SU-DHL-6 (cell line): ENCODE measurements around the gene ELMO3.

Experiments
- H2AFZ ChIP-seq: fragments of 200-600 bp; sonication (generic); 2 replicates; pipeline ENCODE4 v1.6.1; 2014; ENCODE audit warnings: low read depth, mild to moderate bottlenecking, moderate library complexity, mixed read lengths, antibody characterized with exemption, low read length; ENCODE audit not compliant: severe bottlenecking
- H3F3A ChIP-seq: fragments of 200-600 bp; shearing (Covaris generic); 2 replicates; pipeline ENCODE4 v1.6.0; 2016; ENCODE audit warnings: antibody characterized with exemption, mild to moderate bottlenecking; ENCODE audit not compliant: insufficient read depth
- H3K27ac ChIP-seq: fragments of 200-600 bp; sonication (generic); 2 replicates; pipeline ENCODE4 v1.5.1; 2016; ENCODE audit warnings: low read depth, mild to moderate bottlenecking, low read length, moderate library complexity, mixed read lengths
- H3K27me3 ChIP-seq: fragments of 200-600 bp; sonication (generic), shearing (Covaris generic); 2 replicates; pipeline ENCODE4 v1.6.0; 2014; ENCODE audit warnings: mild to moderate bottlenecking, low read length
- H3K36me3 ChIP-seq: fragments of 200-600 bp; sonication (generic); 2 replicates; pipeline ENCODE4 v1.6.1; 2014; ENCODE audit warnings: mild to moderate bottlenecking, low read length, mixed read lengths
- H3K4me2 ChIP-seq: fragments of 300-600, 200-600 bp; shearing (Covaris generic), sonication (generic); 2 replicates; pipeline ENCODE4 v1.6.0; 2014; ENCODE audit warnings: low read length, low read depth, mild to moderate bottlenecking; ENCODE audit not compliant: poor library complexity, severe bottlenecking
- H3K4me3 ChIP-seq: fragments of 200-600 bp; sonication (generic); 2 replicates; pipeline ENCODE4 v1.5.1; 2014; ENCODE audit warnings: antibody characterized with exemption, low read length, mild to moderate bottlenecking, mixed read lengths; ENCODE audit not compliant: insufficient read depth, poor library complexity, severe bottlenecking
- H3K79me2 ChIP-seq: fragments of 200-600 bp; sonication (generic); 2 replicates; pipeline ENCODE4 v1.6.1; 2014; ENCODE audit warnings: mild to moderate bottlenecking, low read length, moderate library complexity; ENCODE audit not compliant: insufficient read depth
- H3K9ac ChIP-seq: fragments of 200-600 bp; sonication (generic); 2 replicates; pipeline ENCODE4 v1.7.0; 2014; ENCODE audit warnings: mild to moderate bottlenecking, low read length
- H3K9me2 ChIP-seq: fragments of 200-600 bp; sonication (generic); replicated peaks from 2 replicates; pipeline ENCODE4 v1.6.1; 2014; ENCODE audit warnings: low read length; ENCODE audit not compliant: insufficient read depth
- H3K9me3 ChIP-seq: fragments of 200-600 bp; sonication (generic); 2 replicates; pipeline ENCODE4 v1.6.1; 2014; ENCODE audit warnings: low read length, mixed read lengths; ENCODE audit not compliant: insufficient read depth
- H4K20me1 ChIP-seq: fragments of 200-600 bp; sonication (generic); 2 replicates; pipeline ENCODE4 v1.6.1; 2014; ENCODE audit warnings: low read depth, mild to moderate bottlenecking, antibody characterized with exemption, low read length, moderate library complexity, mixed read lengths
- CTCF ChIP-seq: fragments of 200-600 bp; sonication (generic); IDR thresholded peaks from one replicate; pipeline ENCODE4 v1.5.1; 2017; ENCODE audit warnings: antibody characterized with exemption, mild to moderate bottlenecking, low read length, moderate library complexity; ENCODE audit not compliant: insufficient read depth, poor library complexity, severe bottlenecking
- EZH2phosphoT487 ChIP-seq: fragments of 200-600 bp; sonication (generic), shearing (Covaris generic); conservative IDR thresholded peaks from 2 replicates; pipeline ENCODE4 v1.6.1; 2018; ENCODE audit warnings: mild to moderate bottlenecking, antibody characterized with exemption, low read length, moderate library complexity, mixed read lengths

ELMO3 gene

GRCh38 chr16:67250045-67250327, 51.1 kb downstream of the ELMO3 start:
- H3K27ac ChIP-seq = no peak overlapping the region

GRCh38 chr16:67252609-67253497, 53.9 kb downstream of the ELMO3 start:
- Histone ChIP-seq H3K4me2 (no peak overlapping the region), H3K9me2 (no peaks in the 10 kb centered on the region), H2AFZ (no peak overlapping the region), H3K9ac (no peak overlapping the region), H3K36me3 (no peaks in the 10 kb centered on the region), H3K27me3 (no peaks in the 10 kb centered on the region), H3F3A (no peaks in the 10 kb centered on the region), H4K20me1 (no peaks in the 10 kb centered on the region), H3K9me3 (no peaks in the 10 kb centered on the region), H3K27ac (no peak overlapping the region), H3K4me3 (no peak overlapping the region), H3K79me2 (no peaks in the 10 kb centered on the region)
- TF ChIP-seq CTCF (no peak), EZH2phosphoT487 (no peak)

More at GRCh38 chr16:67250045-67250327, 51.1 kb downstream of the ELMO3 start:
- Histone ChIP-seq H3K79me2 (no peaks in the 10 kb centered on the region), H3K4me3 (no peak overlapping the region), H3K9ac (no peak overlapping the region), H3K27me3 (no peaks in the 10 kb centered on the region), H4K20me1 (no peaks in the 10 kb centered on the region), H3K36me3 (no peaks in the 10 kb centered on the region), H3F3A (no peaks in the 10 kb centered on the region), H3K9me2 (no peaks in the 10 kb centered on the region), H3K9me3 (no peaks in the 10 kb centered on the region), H3K4me2 (no peak overlapping the region), H2AFZ (no peak overlapping the region)
- no peak for TF ChIP-seq CTCF
- TF ChIP-seq EZH2phosphoT487 = no peak
